NCI-H1105 (cell line): Measurements from ENCODE around the gene RAD51B.
A peak's percentile ranks its signal among the peaks of the same experiment; 100 is the strongest.

Source experiments
- DNase-seq: peaks from one replicate; lab custom pipeline; 2025; lab: John Stamatoyannopoulos, UW

Gene RAD51B

GRCh38 chr14:68510201-68511128, 690.9 kb downstream of the RAD51B start:
- no peak for DNase-seq

- DNase-seq: no peak
Measured at GRCh38 chr14:68511129-68512047, 691.8 kb downstream of the RAD51B start.

- DNase-seq: no peak
Measured at GRCh38 chr14:68512088-68512487, 692.5 kb downstream of the RAD51B start.

GRCh38 chr14:68513137-68513536, 693.6 kb downstream of the RAD51B start:
- no peak for DNase-seq

- DNase-seq: no peak
Measured at GRCh38 chr14:68513838-68514607, 694.4 kb downstream of the RAD51B start.

- DNase-seq: no peak
Measured at GRCh38 chr14:68514608-68515194, 695.1 kb downstream of the RAD51B start.

- no peak for DNase-seq
Measured at GRCh38 chr14:68516342-68516741, 696.8 kb downstream of the RAD51B start.

- DNase-seq: no peak
Measured at GRCh38 chr14:68518166-68518565, 698.6 kb downstream of the RAD51B start.

GRCh38 chr14:68518761-68519670, 699.4 kb downstream of the RAD51B start:
- DNase-seq: no peak

GRCh38 chr14:68519671-68520187, 700.1 kb downstream of the RAD51B start:
- DNase-seq: no peak

- no peak for DNase-seq
Measured at GRCh38 chr14:68520637-68521556, 701.3 kb downstream of the RAD51B start.

GRCh38 chr14:68521557-68521901, 702.0 kb downstream of the RAD51B start:
- no peak for DNase-seq

- no peak for DNase-seq
Measured at GRCh38 chr14:68521961-68522509, 702.5 kb downstream of the RAD51B start.

GRCh38 chr14:68522510-68523325, 703.1 kb downstream of the RAD51B start:
- peak; percentile 23 for DNase-seq

GRCh38 chr14:68523326-68523610, 703.7 kb downstream of the RAD51B start:
- DNase-seq: no peak

GRCh38 chr14:68523989-68524725, 704.6 kb downstream of the RAD51B start:
- no peak for DNase-seq

GRCh38 chr14:68525516-68525915, 705.9 kb downstream of the RAD51B start:
- DNase-seq: no peak
